IPS-18a (cell line): ENCODE data around the gene PIK3AP1.
"Not testable (repeated sequence)": the region's sequence is repeated elsewhere in the genome, so short reads cannot be mapped to it uniquely, and the experiment has no call there.

Source experiments
- H3K27ac ChIP-seq: one replicate; pipeline ENCODE4 v1.5.1; 2013; ENCODE audit warnings: low read length
- H3K27me3 ChIP-seq: one replicate; pipeline ENCODE4 v1.6.1; 2013; ENCODE audit warnings: mild to moderate bottlenecking, low read length; ENCODE audit not compliant: control insufficient read depth, insufficient read depth
- H3K36me3 ChIP-seq: one replicate; pipeline ENCODE4 v1.6.1; 2013; ENCODE audit warnings: low read depth, low read length; ENCODE audit not compliant: control insufficient read depth
- H3K4me1 ChIP-seq: one replicate; pipeline ENCODE4 v1.6.1; 2013; ENCODE audit warnings: low read depth, low read length; ENCODE audit not compliant: control insufficient read depth
- H3K4me3 ChIP-seq: one replicate; pipeline ENCODE4 v1.5.1; 2013; ENCODE audit warnings: low read length
- H3K9ac ChIP-seq: one replicate; pipeline ENCODE4 v1.6.1; 2013; ENCODE audit warnings: mild to moderate bottlenecking, low read length, moderate library complexity
- H3K9me3 ChIP-seq: one replicate; pipeline ENCODE4 v1.6.1; 2013; ENCODE audit warnings: low read depth, low read length; ENCODE audit not compliant: control insufficient read depth

Gene PIK3AP1

DNA sequence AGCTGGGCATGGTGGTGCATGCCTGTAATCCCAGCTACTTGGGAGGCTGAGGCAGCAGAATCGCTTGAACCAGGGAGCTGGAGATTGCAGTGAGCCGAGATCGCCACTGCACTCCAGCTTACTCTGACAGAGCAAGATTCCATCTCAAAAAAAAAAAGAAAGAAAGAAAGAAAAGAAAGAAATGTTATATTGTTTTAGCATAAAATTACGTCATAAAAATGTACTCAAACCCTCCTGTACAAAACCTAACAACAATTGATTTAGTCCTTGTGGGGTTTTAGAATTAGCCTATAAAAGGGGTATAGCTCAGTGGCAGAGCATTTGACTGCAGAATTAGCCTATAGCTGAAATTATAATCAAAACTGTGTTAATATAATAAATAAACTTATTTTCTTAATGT lies 27.9 kb downstream of the PIK3AP1 start:
- Histone ChIP-seq H3K9ac (no peak overlapping the region), H3K4me3 (no peak overlapping the region), H3K9me3 (no peaks in the 10 kb centered on the region), H3K27ac (no peak overlapping the region), H3K36me3 (no peaks in the 10 kb centered on the region), H3K4me1 (peaks cover 10% of the 10 kb centered on the region), H3K27me3 (no peaks in the 10 kb centered on the region)

DNA sequence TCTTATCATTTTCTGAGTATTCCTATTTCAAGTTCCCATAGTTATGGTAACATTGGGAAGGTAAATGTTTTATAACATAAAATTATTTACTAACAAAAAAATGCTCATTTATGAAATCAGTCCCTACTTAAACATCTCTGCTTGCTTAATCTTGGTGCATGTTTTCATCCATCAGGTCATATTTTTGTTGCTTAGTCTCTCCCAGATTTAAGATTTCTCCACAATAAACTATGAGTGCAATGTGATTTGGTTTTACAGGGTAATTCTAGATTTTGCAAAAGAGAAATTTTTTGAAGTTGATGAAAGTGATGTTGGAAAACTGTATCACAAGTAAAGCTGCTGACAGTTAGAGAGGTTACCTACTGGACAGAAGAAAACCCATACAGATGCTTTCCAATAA lies 28.6 kb downstream of the PIK3AP1 start:
- Histone ChIP-seq H3K27me3 (no peaks in the 10 kb centered on the region), H3K4me1 (peaks cover 10% of the 10 kb centered on the region), H3K9ac (no peak overlapping the region), H3K9me3 (no peaks in the 10 kb centered on the region), H3K36me3 (no peaks in the 10 kb centered on the region), H3K4me3 (no peak overlapping the region), H3K27ac (no peak overlapping the region)

DNA sequence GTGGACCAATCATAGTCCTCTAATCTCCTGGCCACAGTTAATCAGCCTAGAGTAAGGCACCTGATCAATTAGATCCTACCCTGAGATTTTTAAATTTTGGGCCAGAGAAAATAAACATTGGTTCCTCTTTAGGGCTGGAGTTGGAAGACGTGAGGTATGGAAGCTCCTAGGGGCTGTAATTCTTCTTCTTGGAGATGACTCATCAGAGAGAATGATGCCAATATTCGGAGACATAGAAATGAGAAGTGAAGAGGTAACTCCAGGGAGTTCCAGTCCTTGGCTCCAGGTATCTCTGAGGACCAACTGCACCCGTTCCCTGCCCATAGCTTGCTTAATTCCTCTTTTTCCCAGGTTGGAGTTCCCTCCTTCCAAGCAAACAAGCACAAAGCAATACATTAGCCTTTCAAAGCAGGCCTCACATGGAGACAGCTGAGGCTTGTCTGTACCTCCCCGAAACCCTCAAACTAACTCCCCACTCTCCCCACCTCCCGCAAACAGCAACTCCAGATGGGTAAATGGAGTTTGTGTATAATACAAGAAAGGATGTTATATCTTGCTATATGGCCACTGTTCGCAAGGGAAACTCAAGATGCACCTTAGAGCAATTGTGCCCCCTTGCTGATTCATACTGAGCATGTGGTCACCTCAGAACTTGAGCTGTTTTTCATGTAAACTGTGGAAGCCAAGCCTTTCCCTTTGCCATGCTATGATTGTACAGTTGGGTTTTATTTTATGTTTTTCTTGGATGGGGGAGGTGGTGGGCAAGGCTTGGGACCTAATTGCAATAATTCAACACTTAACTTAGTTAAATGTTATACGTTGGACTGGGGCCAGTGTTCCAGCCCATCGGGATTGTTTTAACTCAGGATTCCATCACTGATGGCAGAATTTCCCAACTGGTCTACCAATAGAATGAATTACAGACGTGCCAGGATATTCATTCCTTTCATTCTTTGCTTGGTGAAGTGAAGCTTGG lies 29.3 kb downstream of the PIK3AP1 start:
- Histone ChIP-seq H3K4me1 (peaks cover 10% of the 10 kb centered on the region), H3K27ac (no peak overlapping the region), H3K9me3 (no peaks in the 10 kb centered on the region), H3K36me3 (no peaks in the 10 kb centered on the region), H3K9ac (no peak overlapping the region), H3K4me3 (no peak overlapping the region), H3K27me3 (no peaks in the 10 kb centered on the region)

DNA sequence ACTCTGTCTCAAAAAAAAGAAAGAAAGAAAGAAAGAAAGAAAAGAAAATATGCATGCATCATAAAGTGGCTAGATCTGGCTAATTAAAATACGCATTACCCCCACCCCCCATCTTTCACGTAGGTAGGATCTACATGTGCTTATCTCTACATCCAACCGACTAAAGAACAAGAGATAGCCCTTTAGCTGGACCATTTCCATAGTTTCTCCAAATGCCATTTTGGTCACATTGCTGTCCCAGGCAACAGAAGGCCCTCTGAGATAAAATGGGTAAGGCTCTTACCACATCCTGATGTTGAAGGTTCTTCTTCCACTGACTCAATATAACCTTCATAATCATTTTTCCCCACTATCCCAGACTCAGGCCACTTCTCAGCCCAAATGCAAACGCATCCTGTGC lies 31.5 kb downstream of the PIK3AP1 start:
- Histone ChIP-seq H3K27me3 (no peaks in the 10 kb centered on the region), H3K4me3 (no peak overlapping the region), H3K36me3 (no peaks in the 10 kb centered on the region), H3K4me1 (peaks cover 10% of the 10 kb centered on the region), H3K27ac (no peak overlapping the region), H3K9ac (no peak overlapping the region), H3K9me3 (no peaks in the 10 kb centered on the region)

DNA sequence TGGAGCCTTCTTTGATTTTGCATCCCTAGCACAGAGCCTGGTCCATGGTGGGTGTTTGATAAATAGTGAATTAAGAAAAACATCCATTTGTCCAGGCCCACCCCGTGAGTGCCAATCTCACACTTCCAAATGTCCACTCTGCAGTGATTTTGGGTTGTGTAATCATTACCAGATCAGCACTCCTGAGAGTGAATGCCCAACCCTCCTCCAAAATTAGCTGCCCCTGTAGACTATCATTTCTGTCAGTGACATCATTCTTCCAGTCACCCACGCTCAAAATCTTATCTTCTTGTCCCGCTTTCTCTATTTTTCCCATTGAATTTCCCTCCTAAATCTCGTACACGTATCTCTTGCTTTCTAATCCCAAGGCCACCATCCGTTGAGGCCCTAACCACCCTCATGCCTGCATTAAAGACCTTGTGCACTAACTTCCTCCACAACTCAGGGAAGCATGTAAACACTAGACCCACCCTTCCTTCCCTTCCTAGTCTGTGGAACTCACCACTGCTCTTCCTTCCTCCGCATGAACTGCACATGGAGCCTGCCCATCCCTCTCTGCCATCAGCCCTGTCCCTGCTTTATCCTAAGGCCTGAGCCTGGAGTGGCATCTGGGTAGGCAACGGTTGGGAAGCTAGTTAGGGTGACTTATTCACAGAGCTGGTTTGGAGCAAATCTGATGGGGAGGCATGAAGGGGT lies 32.8 kb downstream of the PIK3AP1 start:
- no peaks in the 10 kb centered on the region for H3K36me3 ChIP-seq
- no peak overlapping the region for H3K27ac ChIP-seq
- no peaks in the 10 kb centered on the region for H3K27me3 ChIP-seq
- peaks cover 10% of the 10 kb centered on the region for H3K4me1 ChIP-seq
- H3K4me3 ChIP-seq: no peak overlapping the region
- H3K9me3 ChIP-seq: no peaks in the 10 kb centered on the region
- H3K9ac ChIP-seq: no peak overlapping the region

DNA sequence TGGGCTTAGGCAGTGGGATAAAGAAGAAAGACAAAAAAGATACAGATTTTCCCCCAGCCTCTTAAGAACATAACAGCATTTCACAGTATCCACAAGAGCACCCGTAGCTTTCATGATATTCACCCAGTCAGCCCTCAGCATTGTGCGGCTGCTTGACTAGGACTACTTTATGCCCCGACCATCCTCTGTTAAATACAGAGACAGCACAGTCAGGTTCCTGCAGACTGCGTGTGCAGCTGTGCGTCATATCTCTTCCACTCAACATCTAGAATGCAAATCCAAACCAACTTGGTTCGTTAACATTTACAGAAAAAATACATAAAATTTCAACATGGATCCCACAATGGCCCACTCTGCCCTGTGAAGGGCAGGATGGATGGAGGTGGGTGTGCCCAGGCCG lies 33.8 kb downstream of the PIK3AP1 start:
- H3K9ac ChIP-seq: no peak overlapping the region
- H3K4me1 ChIP-seq: peaks cover 10% of the 10 kb centered on the region
- no peaks in the 10 kb centered on the region for H3K9me3 ChIP-seq
- H3K36me3 ChIP-seq: no peaks in the 10 kb centered on the region
- no peak overlapping the region for H3K4me3 ChIP-seq
- H3K27me3 ChIP-seq: no peaks in the 10 kb centered on the region
- no peak overlapping the region for H3K27ac ChIP-seq

DNA sequence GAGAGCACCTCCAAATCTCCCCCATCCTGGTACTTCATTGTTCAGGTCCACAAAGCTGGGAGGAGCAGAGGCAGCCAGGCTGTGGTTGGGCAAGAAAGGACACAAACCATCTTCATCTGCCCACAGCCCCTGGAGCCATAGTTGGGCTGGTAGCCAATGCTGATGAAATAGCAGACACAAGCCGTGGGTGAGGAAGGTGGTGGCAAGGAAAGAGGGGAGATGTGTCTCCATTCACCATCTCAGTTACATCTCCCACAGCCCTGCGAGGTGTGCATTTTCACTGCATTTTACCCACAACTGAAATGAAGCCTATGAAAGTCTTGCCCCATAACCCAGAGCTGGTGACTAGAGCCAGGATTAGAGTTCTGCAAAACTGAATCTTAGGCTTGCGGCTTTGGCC lies 35.0 kb downstream of the PIK3AP1 start:
- H3K9ac ChIP-seq: no peak overlapping the region
- H3K27ac ChIP-seq: no peak overlapping the region
- no peaks in the 10 kb centered on the region for H3K4me1 ChIP-seq
- H3K27me3 ChIP-seq: no peaks in the 10 kb centered on the region
- H3K9me3 ChIP-seq: no peaks in the 10 kb centered on the region
- no peaks in the 10 kb centered on the region for H3K36me3 ChIP-seq
- no peak overlapping the region for H3K4me3 ChIP-seq

DNA sequence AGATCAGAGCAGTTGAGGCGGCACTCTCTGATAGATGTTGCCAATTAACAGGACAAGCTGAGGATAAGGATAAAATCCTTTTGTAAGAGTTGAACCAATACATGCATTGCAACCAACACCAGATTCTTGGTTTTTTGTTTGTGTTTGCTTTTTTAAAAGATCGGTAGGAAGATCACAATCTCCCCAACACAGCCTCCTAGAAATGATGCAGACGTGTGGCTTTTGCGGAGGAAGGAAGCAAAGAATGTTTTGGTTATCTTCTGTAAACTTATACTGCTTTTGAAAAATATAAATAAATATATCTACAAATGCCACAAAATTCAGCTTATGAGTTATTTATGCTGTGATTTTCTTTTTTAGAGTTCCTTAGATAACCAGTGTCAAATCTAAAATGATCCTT lies 35.5 kb downstream of the PIK3AP1 start:
- Histone ChIP-seq H3K36me3 (no peaks in the 10 kb centered on the region), H3K4me3 (no peak overlapping the region), H3K27me3 (no peaks in the 10 kb centered on the region), H3K9ac (no peak overlapping the region), H3K9me3 (no peaks in the 10 kb centered on the region), H3K27ac (no peak overlapping the region), H3K4me1 (no peaks in the 10 kb centered on the region)

DNA sequence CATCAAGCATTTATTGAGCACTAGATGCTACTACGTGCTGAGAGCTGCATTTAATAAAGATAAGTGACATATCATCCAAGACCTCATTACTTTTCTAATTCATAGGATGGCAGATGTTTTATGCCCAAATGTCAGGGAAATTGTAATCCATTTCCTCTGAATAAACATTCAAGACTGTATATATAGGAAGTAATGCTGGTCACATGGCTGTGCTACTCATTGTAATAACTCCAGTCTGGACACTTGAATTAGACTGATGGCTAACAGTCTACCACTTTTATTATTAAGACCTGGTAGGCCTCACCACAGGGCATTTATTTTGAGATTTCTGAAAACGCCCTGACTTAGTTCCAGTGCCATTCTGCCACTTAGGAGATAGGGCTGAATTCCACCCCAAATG lies 36.6 kb downstream of the PIK3AP1 start:
- H3K9ac ChIP-seq: no peak overlapping the region
- H3K27me3 ChIP-seq: no peaks in the 10 kb centered on the region
- H3K4me1 ChIP-seq: no peaks in the 10 kb centered on the region
- H3K9me3 ChIP-seq: no peaks in the 10 kb centered on the region
- no peak overlapping the region for H3K27ac ChIP-seq
- H3K4me3 ChIP-seq: no peak overlapping the region
- no peaks in the 10 kb centered on the region for H3K36me3 ChIP-seq

DNA sequence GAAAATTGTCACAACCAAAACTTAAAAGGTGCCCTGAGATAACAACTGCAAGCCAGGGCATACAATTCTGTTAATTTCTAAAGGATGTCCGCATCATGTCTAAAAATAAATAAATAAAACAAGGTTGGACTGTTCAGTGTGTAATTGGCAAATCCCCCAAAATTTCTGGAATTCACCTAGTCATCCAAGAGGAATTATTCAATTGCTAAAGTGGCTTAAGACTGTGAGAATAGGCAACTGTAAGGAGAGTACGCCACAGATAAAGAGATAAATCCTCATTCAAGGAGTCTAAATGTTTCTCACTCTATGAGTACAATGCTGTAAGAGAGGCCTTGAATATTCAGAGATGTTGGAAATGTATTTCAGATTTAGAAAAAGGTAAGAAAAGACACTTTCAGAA lies 37.2 kb downstream of the PIK3AP1 start:
- Histone ChIP-seq H3K27ac (no peak overlapping the region), H3K4me3 (no peak overlapping the region), H3K4me1 (no peaks in the 10 kb centered on the region), H3K27me3 (no peaks in the 10 kb centered on the region), H3K9me3 (no peaks in the 10 kb centered on the region), H3K9ac (no peak overlapping the region), H3K36me3 (no peaks in the 10 kb centered on the region)

DNA sequence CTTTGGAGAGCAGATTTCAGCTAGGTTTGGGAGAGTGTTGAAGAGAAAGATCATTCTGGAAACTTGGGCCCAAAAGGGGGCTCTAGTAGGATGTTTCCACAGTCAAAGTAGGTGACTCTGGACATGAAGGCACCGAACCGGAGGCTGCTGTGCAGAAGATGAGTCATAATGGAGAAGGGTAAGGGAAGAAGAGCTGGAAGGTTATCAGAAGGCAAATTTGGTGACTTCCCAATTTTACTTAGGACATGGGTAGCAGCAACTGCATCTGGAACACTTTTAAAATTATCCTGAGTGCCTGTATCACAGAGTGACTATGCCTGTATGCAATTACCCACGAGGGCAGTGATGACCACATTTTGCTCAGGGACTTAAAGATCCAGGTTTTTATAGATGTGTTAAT lies 38.8 kb downstream of the PIK3AP1 start:
- Histone ChIP-seq H3K9ac (no peak overlapping the region), H3K27me3 (no peaks in the 10 kb centered on the region), H3K27ac (no peak overlapping the region), H3K9me3 (no peaks in the 10 kb centered on the region), H3K4me1 (no peaks in the 10 kb centered on the region), H3K36me3 (no peaks in the 10 kb centered on the region), H3K4me3 (no peak overlapping the region)

DNA sequence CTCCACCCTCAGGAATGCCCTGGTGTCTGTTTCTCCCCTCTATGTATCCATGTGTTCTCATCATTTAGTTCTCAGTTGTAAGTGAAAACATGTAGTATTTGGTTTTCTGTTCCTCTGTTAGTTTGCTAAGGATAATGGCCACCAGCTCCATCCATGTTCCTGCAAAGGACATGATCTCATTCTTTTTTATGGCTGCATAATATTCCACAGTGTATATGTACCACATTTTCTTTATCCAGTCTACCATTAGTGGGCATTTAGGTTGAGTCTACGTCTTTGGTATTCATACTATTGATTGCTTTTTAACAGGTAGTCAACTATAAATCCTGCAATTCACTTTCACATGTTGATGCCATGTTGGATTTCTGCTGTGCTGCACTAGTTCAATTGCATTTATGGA lies 39.9 kb downstream of the PIK3AP1 start:
- H3K4me3 ChIP-seq, H3K36me3 ChIP-seq, H3K9me3 ChIP-seq, H3K4me1 ChIP-seq, H3K9ac ChIP-seq, H3K27ac ChIP-seq, H3K27me3 ChIP-seq: not testable (repeated sequence)
